Suppressor macrophage treated with lipopolysaccharide for 1 hour (primary cell): ENCODE results near the gene MLH1.
"Not testable (repeated sequence)": the region's sequence is repeated elsewhere in the genome, so short reads cannot be mapped to it uniquely, and the experiment has no call there.

ENCODE experiments used
- DNase-seq, 3 donors: peaks; one replicate each; pipeline ENCODE4 v3.0.0-alpha.2; 2020 to 2022

MLH1 gene

DNA sequence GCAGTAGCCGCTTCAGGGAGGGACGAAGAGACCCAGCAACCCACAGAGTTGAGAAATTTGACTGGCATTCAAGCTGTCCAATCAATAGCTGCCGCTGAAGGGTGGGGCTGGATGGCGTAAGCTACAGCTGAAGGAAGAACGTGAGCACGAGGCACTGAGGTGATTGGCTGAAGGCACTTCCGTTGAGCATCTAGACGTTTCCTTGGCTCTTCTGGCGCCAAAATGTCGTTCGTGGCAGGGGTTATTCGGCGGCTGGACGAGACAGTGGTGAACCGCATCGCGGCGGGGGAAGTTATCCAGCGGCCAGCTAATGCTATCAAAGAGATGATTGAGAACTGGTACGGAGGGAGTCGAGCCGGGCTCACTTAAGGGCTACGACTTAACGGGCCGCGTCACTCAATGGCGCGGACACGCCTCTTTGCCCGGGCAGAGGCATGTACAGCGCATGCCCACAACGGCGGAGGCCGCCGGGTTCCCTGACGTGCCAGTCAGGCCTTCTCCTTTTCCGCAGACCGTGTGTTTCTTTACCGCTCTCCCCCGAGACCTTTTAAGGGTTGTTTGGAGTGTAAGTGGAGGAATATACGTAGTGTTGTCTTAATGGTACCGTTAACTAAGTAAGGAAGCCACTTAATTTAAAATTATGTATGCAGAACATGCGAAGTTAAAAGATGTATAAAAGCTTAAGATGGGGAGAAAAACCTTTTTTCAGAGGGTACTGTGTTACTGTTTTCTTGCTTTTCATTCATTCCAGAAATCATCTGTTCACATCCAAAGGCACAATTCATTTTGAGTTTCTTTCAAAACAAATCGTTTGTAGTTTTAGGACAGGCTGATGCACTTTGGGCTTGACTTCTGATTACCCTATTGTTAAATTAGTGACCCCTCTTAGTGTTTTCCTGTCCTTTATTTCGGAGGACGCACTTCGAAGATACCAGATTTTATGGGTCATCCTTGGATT is at the start of gene MLH1:
Gene MLH1 (plus strand): TSS at position 193 of the 958 bp plus-strand sequence. CDS start 30 bp downstream, at position 223.
- DNase-seq: peak; percentile 92 to 96 (median 94)

GRCh38 chr3:36943601-36944000 is 49.7 kb upstream of the MLH1 start:
- peak in 1 of 3 donors; percentile 15 for DNase-seq

DNA sequence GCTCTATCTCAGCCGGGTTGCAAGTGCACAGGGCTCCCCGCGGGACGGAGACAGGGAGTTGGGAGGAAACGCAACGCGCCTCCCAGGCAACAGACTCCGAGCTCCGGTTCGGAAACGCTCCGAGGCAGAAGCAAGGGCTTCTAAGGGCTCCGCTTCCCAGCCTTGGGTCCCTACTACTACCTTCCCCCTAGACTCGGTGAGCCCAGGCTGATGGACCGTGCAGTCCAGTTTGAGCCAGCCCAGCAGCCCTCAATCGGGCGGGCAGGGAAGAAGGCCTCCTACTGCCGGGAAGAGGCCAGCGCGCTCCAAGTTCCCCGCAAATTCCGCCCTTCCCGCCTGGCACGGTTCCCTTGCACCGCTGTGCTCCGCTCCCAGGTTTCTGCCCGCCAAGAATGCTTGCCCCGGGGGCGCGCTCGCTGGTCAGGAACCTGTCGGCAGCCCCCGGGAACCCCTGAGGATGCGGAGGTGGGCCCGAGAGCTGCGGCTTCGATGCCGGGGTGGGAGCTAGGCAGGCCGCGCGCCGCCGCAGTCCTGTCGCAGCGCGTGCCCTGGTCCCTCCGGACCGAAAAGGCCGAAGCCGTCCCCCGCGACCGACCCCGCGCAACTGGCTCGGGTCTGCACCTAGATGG is 49.2 kb upstream of the MLH1 start:
- DNase-seq: peak; percentile 39 to 69 (median 52)

DNA sequence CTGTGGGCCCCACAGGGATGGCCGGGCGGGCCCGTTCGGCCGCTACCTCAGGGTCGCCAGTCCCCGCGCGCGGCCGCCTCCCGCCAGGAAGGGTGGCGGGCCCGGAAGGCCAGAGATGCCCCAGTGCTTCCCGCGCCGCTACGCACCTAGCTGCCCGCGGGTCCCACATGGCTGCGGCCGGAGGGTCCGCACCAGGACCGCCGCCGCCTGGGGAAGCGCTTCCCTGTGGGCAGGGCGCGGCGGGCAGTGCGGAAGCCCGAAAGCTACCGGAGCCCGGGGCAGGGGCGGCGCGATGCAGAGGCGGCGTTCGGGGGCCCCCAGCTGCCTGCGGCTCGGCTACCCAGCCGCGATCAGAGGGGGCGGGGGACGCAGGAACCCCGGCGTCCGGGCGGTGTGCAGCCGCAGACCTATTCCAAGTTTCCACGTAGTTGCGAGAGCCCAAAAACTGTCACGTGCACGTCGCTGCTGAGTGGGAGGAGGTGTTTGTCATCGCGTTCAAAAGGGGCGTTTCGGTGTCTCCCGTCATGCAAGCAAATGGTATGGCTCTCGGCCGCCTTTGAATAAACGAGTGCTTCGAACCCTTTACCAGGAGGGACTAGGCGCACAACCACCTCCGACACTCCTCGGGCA is 48.6 kb upstream of the MLH1 start, which contains the start of gene TRANK1:
Gene TRANK1 (minus strand): TSS at position 414 of the 630 bp plus-strand sequence. CDS start 245 bp downstream, at position 169.
- peak; percentile 74 to 83 (median 79) for DNase-seq

GRCh38 chr3:36945333-36945980 is 47.9 kb upstream of the MLH1 start:
- no peak for DNase-seq

GRCh38 chr3:36947814-36948213 is 45.5 kb upstream of the MLH1 start:
- DNase-seq: not testable (repeated sequence)

DNA sequence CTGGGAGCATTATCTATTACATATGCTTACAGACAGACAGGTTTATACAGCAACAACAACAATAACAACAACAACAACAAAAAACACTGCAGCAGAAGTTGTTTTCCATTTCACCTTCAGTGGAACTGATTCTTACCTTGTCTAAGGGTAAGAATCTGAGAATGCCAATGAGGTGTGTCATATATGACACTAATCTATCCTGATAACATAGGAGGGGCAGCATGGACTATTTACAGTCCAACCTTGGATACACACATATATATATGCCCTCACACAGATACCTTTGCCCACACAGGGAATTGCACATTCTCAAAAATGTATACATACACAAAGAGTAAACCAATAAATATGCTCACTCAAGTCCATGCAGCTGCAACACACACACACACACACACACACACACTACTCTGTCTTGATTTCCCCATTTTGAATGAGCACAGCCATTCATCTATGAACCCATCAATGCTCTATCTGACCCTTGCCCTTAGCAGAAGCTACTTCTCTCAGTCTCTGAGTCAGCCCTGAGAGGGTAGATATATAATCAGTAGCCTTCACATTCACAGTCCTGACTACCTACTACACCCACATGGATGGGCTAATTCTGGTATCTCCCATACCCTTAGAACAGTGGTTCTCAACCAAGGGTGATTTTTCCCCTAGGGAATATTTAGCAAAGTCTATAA is 38.7 kb upstream of the MLH1 start:
- peak; percentile 77 to 88 (median 79) for DNase-seq

DNA sequence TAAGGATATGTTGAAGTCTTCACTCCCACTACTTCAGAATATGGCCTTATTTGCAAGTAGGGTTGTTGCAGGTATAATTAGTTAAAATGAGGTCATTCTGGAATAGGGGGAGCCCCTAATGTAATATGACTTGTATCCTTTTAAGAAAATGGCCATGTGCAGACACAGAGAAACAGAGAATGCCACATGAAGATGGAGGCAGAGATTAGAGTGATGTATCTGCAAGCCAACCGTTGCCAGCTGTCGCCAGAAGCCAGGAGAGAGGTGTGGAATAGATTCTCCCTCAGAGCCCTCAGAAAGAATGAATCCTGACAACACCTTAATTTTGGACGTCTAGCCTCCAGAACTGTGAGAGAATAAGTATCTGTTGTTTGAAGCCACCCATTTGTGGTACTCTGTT is 37.2 kb upstream of the MLH1 start:
- DNase-seq: no peak

DNA sequence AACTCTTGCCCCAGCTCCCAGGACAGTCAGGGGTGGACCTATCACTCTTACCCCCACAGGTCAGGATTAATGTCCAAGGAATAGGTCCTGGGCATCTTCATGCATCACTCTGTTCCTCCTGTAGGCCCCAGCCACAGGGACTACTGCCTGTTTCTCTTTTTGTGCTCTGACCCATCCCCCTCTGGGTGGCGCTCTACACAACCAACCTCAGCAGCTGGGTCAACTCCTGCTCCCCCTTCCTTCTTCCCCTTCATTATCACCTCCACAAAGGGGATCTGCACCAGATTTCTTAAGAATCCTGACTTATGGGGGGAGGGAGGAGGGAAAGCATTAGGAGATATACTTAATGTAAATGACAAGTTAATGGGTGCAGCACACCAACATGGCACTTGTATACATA is 36.3 kb upstream of the MLH1 start:
- DNase-seq: peak in 1 of 3 donors; percentile 15

DNA sequence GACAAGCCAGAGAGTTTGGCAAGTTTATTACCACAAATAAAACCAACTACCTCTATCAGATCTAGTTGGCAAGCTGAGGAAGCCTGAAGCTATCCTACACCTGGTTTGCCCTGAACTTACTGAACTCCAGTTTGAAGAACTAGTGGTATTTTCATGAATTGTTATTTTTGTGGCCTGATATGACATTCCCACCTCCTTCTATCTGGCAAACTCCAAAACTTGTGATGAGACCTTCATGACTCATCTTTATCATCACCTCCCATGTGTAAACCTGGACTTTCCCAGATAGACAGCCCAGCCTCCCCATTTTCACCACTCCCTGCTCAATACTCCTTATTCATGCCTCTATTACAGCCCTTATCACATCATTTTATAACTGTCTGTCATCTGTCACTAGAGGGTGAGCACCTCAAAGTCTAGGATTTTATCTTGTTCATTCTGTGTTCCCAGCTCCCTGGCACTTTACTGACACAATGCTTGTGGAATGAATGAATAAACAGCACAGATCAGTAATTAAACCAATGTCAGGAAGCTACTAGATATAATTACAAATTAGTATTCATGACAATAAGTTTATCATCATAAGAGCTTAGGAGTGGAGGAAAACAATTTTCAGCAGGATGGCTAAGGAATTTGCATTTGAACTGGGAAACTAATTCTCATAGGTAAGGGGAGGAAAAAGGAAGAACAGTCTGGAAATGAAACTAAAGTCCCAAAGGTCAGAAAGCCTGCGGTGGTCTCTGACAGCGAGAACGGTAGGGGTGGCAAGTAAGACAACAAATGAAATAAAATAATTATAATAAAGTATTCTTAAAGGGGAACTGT is 35.2 kb upstream of the MLH1 start:
- DNase-seq: peak; percentile 83 to 92 (median 92)

DNA sequence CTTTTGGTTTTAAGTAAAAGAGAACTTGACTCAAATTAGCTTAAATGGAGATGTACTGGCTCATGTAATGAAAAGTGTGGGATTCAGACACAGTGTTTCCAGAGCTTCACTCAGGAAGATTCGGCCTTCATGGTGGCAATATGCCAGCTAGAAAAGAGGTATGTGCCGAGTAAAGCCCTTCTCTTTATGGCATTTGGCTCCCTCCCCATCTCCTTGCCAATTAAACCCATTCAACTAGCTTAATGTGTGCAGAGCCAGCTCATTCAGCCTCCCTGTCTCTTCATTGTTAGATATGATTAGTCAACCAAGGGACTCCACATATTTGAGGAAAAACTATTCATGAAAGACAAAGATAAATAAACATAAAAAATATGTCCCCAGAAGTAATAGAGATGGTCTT is 33.5 kb upstream of the MLH1 start:
- DNase-seq: no peak

DNA sequence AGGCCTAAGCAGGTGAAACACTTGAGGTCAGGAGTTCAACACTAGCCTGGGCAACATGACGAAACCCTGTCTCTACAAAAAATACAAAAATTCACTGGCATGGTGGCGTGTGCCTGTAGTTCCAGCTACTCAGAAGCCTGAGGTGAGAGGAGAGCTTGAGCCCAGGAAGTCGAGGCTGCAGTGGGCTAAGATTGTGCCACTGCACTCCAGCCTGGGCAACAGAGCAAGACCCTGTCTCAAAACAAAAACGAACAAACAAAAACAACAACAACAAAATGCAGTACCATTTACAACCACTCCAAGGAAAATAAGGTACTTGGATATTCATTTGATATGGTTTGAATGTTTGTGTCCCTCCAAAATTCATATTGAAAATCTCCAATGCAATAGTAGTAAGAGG is 32.8 kb upstream of the MLH1 start:
- DNase-seq: no peak

DNA sequence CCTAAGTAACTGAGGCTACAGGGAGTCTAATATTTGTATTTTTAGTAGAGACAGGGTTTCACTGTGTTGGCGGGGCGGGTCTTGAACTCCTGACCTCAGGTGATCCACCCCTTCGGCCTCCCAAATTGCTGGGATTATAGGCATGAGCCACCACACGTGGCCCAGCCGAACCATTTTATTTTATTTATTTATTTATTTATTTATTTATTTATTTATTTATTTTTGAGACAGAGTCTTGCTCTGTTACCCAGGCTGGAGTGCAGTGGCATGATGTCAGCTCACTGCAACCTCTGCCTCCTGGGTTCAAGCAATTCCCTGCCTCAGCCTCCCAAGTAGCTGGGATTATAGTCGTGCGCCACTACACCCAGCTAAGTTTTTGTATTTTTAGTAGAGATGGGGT is 30.3 kb upstream of the MLH1 start:
- not testable (repeated sequence) for DNase-seq

DNA sequence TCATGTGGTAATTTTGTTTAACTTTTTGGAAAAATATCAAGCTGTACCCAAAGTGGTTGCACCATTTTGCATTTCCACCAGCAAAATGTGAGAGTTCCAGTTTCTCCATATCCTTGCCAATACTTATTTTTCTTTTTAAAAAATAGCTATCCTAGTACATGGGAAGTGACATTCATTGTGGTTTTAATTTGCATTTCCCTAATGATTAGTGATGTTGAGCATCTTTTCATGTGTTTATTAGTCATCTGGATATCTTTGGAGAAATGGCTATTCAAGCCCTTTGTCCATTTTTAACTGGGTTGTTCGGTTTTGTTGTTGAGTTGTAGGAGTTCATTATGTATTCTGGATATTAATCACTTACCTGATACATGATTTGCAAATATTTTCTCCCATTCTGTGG is 29.0 kb upstream of the MLH1 start:
- DNase-seq: peak in 2 of 3 donors; percentile 36 to 60

DNA sequence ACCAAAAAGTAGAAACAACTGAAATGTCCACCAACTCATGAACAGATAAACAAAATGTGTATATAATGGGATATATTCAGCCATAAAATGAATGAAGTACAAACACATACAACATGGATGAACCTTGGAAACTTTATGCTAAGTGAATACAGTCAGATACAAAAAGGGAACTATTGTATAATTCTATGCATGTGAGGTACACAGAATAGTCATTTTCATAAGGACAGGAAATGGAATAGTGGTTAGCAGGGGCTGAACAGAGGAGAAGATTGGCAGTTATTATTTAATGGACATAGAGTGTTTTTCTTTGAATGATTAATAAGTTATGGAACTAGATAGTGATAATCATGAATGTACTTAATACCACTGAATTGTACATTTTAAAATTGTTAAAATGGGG is 28.5 kb upstream of the MLH1 start:
- DNase-seq: peak; percentile 17 to 57 (median 57)

- no peak for DNase-seq
Measured at GRCh38 chr3:36965440-36965839, 27.9 kb upstream of the MLH1 start.

- DNase-seq: no peak
Measured at GRCh38 chr3:36969085-36969484, 24.2 kb upstream of the MLH1 start.

- DNase-seq: peak; percentile 67 to 81 (median 77)
Measured at GRCh38 chr3:36969540-36970432, 23.5 kb upstream of the MLH1 start.

DNA sequence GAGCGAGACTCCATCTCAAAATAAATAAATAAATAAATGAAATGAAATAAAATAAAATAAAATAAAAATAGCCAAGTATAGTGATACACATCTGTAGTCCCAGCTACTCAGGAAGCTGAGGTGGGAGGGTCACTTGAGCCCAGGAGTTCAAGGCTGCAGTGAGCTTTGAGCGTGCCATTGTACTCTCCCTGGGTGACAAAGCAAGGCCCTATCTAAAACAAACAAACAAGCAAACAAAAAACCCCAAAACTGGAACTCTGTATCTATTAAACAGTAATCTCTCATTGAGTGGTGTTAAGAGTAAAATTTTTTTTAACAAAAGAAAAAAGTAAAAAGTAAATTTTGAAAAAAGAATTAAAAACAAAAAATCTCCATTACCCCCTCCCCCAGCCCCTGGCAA is 21.2 kb upstream of the MLH1 start:
- no peak for DNase-seq

DNA sequence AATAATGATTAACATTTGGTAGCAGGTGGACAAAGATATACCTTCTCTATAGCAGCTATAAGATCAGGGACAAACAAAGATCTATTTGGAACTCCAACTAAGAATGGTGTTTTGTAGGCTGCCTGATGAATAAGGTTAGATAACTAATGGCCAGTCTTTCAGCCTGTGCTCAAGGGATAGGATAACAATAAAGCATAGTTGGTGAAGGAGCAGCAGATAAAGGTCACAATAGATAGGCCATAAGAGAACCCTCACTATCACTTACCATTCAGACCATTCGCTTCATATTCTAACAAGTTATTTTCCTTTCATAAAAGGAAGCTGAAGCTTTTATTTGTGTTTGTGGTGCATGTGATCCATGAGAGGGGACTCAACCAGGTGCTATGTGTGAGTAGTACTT is 20.2 kb upstream of the MLH1 start:
- no peak for DNase-seq
